ENCODE results near the gene LBX2. TPM values are rescaled to one million over a fixed set of nuclear protein-coding genes. Genes with fewer than 3 reads are reported as not detected.
A peak's percentile ranks its signal among the peaks of the same experiment; 100 is the strongest.
"Not testable (repeated sequence)": the region's sequence is repeated elsewhere in the genome, so short reads cannot be mapped to it uniquely, and the experiment has no call there.

Gene LBX2
- total RNA-seq, 4 donors from 2014 or later: 2.9 TPM; not detected in 3

GRCh38 chr2:74488643-74489481 is 10.5 kb downstream of the LBX2 start:
- Histone ChIP-seq H3K27me3 (no peaks in the 10 kb centered on the region), H3K9me3 (no peaks in the 10 kb centered on the region), H3K36me3 (no peaks in the 10 kb centered on the region), H3K27ac (no peak overlapping the region), H3K4me1 (no peaks in the 10 kb centered on the region), H3K4me3 (no peak overlapping the region)
- intact Hi-C loops (cut with DNase I; ENCODE audit: low total_unique reads): no loop called here
- no peak for DNase-seq
- TF ChIP-seq CTCF (IDR thresholded peaks at IDR 0.05): no peak
- no peak for TF ChIP-seq POLR2A (IDR thresholded peaks at IDR 0.05)

- peaks cover 0 to 7% of the 10 kb centered on the region in 2 donors for H3K4me1 ChIP-seq
- H3K27me3 ChIP-seq: no peaks in the 10 kb centered on the region
- TF ChIP-seq CTCF (IDR thresholded peaks at IDR 0.05): no peak
- TF ChIP-seq POLR2A (IDR thresholded peaks at IDR 0.05): no peak
- no peaks in the 10 kb centered on the region for H3K36me3 ChIP-seq
- H3K9me3 ChIP-seq: no peaks in the 10 kb centered on the region
- H3K4me3 ChIP-seq: no peak overlapping the region
- H3K27ac ChIP-seq: no peak overlapping the region
- DNase-seq: no peak
- intact Hi-C loops (cut with DNase I; ENCODE audit: low total_unique reads): no loop called here
These were observed 13.3 kb downstream of the LBX2 start for GRCh38 chr2:74486141-74486540.

- H3K36me3 ChIP-seq, H3K9me3 ChIP-seq, DNase-seq, H3K27me3 ChIP-seq: not testable (repeated sequence)
- Histone ChIP-seq H3K27ac (peak overlapping the region in 1 of 2 donors; percentile 91), H3K4me1 (peaks cover 0 to 10% of the 10 kb centered on the region in 2 donors), H3K4me3 (peak overlapping the region; percentile 91 to 93)
- intact Hi-C loops (cut with DNase I; ENCODE audit: low total_unique reads): loop anchor here (2.0 kb wide), 1 partner anchor 105 kb away; no protein-coding TSS in a partner anchor
These were observed 15.7 kb downstream of the LBX2 start for GRCh38 chr2:74483675-74484164.

- H3K27ac ChIP-seq: peak within 1 kb of the TSS; percentile 91 to 93
- no peaks in the 10 kb centered on the region for H3K36me3 ChIP-seq
- intact Hi-C loops (cut with DNase I; ENCODE audit: low total_unique reads): loop anchor here (2.0 kb wide), 1 partner anchor 106 kb away; no protein-coding TSS in a partner anchor
- peaks cover 0 to 10% of the 10 kb centered on the region in 2 donors for H3K4me1 ChIP-seq
- H3K4me3 ChIP-seq: peak within 1 kb of the TSS; percentile 91 to 93
- TF ChIP-seq CTCF (IDR thresholded peaks at IDR 0.05) (peak; percentile 84 to 89 (median 87)), POLR2A (IDR thresholded peaks at IDR 0.05) (peak in 1 of 2 donors; percentile 29)
- no peaks in the 10 kb centered on the region for H3K27me3 ChIP-seq
- no peaks in the 10 kb centered on the region for H3K9me3 ChIP-seq
- peak; percentile 95 to 98 for DNase-seq
These were observed 16.4 kb downstream of the LBX2 start, which contains the start of the genes CCDC142 and TTC31 for GRCh38 chr2:74482801-74483674. Gene CCDC142 (minus strand): TSS chr2:74482998. CDS start chr2:74482837, 161 bp downstream. Gene TTC31 (plus strand): TSS chr2:74483081. CDS start chr2:74483096, 15 bp downstream.

All from uterus (tissue), 4 donors.